ENCODE results near the gene GALNS. TPM values are rescaled to one million over a fixed set of nuclear protein-coding genes. Genes with fewer than 3 reads are reported as not detected.
A peak's percentile ranks its signal among the peaks of the same experiment; 100 is the strongest.
"Not testable (repeated sequence)": the region's sequence is repeated elsewhere in the genome, so short reads cannot be mapped to it uniquely, and the experiment has no call there.

Gene GALNS
- total and polyA plus RNA-seq, 4 donors = 6.8 to 20.6 (median 10.8) TPM

- H3K4me3 ChIP-seq (ENCODE audit: low read depth in 1 of 3, low read length in 3 of 3) = no peak overlapping the region
- H3K36me3 ChIP-seq (ENCODE audit: control insufficient read depth in 4 of 4, insufficient read depth in 3 of 4, low read depth in 1 of 4, low read length in 3 of 4) = no peaks in the 10 kb centered on the region
- H3K9ac ChIP-seq (ENCODE audit: low read depth in 1 of 2, low read length in 2 of 2) = no peak overlapping the region
- 55% methylated on average over 24 of the region's 24 CpGs for WGBS
- TF ChIP-seq NR2F2 (IDR thresholded peaks at IDR 0.05) = no peak
- TF ChIP-seq JUND (IDR thresholded peaks at IDR 0.05) = no peak
- TF ChIP-seq, protein P1, sequence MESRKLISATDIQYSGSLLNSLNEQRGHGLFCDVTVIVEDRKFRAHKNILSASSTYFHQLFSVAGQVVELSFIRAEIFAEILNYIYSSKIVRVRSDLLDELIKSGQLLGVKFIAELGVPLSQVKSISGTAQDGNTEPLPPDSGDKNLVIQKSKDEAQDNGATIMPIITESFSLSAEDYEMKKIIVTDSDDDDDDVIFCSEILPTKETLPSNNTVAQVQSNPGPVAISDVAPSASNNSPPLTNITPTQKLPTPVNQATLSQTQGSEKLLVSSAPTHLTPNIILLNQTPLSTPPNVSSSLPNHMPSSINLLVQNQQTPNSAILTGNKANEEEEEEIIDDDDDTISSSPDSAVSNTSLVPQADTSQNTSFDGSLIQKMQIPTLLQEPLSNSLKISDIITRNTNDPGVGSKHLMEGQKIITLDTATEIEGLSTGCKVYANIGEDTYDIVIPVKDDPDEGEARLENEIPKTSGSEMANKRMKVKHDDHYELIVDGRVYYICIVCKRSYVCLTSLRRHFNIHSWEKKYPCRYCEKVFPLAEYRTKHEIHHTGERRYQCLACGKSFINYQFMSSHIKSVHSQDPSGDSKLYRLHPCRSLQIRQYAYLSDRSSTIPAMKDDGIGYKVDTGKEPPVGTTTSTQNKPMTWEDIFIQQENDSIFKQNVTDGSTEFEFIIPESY (IDR thresholded peaks at IDR 0.05) = no peak
- TF ChIP-seq GABPA (IDR thresholded peaks at IDR 0.05 in 1 of 2, conservative IDR thresholded peaks at IDR 0.05 in 1 of 2) = no peak
- no peak for TF ChIP-seq TAF1 (conservative IDR thresholded peaks at IDR 0.05)
- TF ChIP-seq RXRA (IDR thresholded peaks at IDR 0.05) = no peak
- TF ChIP-seq SP1 (IDR thresholded peaks at IDR 0.05) = no peak
- TF ChIP-seq, protein P2, sequence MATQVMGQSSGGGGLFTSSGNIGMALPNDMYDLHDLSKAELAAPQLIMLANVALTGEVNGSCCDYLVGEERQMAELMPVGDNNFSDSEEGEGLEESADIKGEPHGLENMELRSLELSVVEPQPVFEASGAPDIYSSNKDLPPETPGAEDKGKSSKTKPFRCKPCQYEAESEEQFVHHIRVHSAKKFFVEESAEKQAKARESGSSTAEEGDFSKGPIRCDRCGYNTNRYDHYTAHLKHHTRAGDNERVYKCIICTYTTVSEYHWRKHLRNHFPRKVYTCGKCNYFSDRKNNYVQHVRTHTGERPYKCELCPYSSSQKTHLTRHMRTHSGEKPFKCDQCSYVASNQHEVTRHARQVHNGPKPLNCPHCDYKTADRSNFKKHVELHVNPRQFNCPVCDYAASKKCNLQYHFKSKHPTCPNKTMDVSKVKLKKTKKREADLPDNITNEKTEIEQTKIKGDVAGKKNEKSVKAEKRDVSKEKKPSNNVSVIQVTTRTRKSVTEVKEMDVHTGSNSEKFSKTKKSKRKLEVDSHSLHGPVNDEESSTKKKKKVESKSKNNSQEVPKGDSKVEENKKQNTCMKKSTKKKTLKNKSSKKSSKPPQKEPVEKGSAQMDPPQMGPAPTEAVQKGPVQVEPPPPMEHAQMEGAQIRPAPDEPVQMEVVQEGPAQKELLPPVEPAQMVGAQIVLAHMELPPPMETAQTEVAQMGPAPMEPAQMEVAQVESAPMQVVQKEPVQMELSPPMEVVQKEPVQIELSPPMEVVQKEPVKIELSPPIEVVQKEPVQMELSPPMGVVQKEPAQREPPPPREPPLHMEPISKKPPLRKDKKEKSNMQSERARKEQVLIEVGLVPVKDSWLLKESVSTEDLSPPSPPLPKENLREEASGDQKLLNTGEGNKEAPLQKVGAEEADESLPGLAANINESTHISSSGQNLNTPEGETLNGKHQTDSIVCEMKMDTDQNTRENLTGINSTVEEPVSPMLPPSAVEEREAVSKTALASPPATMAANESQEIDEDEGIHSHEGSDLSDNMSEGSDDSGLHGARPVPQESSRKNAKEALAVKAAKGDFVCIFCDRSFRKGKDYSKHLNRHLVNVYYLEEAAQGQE (IDR thresholded peaks at IDR 0.05) = no peak
- no peaks in the 10 kb centered on the region for H3K9me3 ChIP-seq (ENCODE audit: control insufficient read depth in 4 of 4, low read length in 3 of 4)
- H3K27me3 ChIP-seq (ENCODE audit: control insufficient read depth in 4 of 4, insufficient read depth in 4 of 4, low read length in 3 of 4) = no peaks in the 10 kb centered on the region
- no peak for DNase-seq (ENCODE audit: low spot score)
- H3K4me1 ChIP-seq (ENCODE audit: control insufficient read depth in 4 of 4, insufficient read depth in 4 of 4, low read length in 3 of 4) = peaks cover 5 to 19% (median 13%) of the 10 kb centered on the region in 4 donors
- H3K27ac ChIP-seq (ENCODE audit: low read depth in 1 of 2, low read length in 2 of 2) = peak overlapping the region in 1 of 2 donors; percentile 22
Measured at GRCh38 chr16:88790312-88791211, 66.2 kb downstream of the GALNS start.

DNA sequence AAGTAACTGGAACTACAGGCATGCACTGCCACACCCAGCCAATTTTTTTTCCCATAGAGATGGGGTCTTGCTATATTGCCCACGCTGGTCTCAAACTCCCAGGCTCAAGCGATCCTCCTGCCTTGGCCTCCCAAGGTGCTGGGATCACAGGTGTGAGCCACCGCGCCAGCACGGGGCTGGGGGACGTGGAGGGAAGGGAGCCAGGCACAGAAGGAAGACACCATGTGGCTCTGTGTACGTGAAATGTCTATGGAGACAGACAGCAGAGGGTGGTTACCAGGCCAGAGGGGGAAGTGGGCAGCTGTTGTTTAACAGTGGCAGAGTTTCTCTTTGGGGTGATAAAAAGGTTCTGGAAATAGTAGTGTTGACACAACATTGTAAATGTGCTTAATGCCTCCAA lies 67.2 kb downstream of the GALNS start:
- H3K4me1 ChIP-seq (ENCODE audit: control insufficient read depth in 4 of 4, insufficient read depth in 4 of 4, low read length in 3 of 4) = peaks cover 6 to 21% (median 14%) of the 10 kb centered on the region in 4 donors
- WGBS = 84% methylated on average over 7 of the region's 7 CpGs
- H3K27ac ChIP-seq (ENCODE audit: low read depth in 1 of 2, low read length in 2 of 2) = peak overlapping the region in 1 of 2 donors; percentile 20
- H3K9me3 ChIP-seq (ENCODE audit: control insufficient read depth in 4 of 4, low read length in 3 of 4) = no peaks in the 10 kb centered on the region
- DNase-seq (ENCODE audit: low spot score) = no peak
- no peak overlapping the region for H3K4me3 ChIP-seq (ENCODE audit: low read depth in 1 of 3, low read length in 3 of 3)
- no peaks in the 10 kb centered on the region for H3K36me3 ChIP-seq (ENCODE audit: control insufficient read depth in 4 of 4, insufficient read depth in 3 of 4, low read depth in 1 of 4, low read length in 3 of 4)
- no peaks in the 10 kb centered on the region for H3K27me3 ChIP-seq (ENCODE audit: control insufficient read depth in 4 of 4, insufficient read depth in 4 of 4, low read length in 3 of 4)
- H3K9ac ChIP-seq (ENCODE audit: low read depth in 1 of 2, low read length in 2 of 2) = no peak overlapping the region
- TF ChIP-seq NR2F2 (IDR thresholded peaks at IDR 0.05) = no peak
- TF ChIP-seq TAF1 (conservative IDR thresholded peaks at IDR 0.05) = no peak
- no peak for TF ChIP-seq JUND (IDR thresholded peaks at IDR 0.05)
- TF ChIP-seq, protein P3, sequence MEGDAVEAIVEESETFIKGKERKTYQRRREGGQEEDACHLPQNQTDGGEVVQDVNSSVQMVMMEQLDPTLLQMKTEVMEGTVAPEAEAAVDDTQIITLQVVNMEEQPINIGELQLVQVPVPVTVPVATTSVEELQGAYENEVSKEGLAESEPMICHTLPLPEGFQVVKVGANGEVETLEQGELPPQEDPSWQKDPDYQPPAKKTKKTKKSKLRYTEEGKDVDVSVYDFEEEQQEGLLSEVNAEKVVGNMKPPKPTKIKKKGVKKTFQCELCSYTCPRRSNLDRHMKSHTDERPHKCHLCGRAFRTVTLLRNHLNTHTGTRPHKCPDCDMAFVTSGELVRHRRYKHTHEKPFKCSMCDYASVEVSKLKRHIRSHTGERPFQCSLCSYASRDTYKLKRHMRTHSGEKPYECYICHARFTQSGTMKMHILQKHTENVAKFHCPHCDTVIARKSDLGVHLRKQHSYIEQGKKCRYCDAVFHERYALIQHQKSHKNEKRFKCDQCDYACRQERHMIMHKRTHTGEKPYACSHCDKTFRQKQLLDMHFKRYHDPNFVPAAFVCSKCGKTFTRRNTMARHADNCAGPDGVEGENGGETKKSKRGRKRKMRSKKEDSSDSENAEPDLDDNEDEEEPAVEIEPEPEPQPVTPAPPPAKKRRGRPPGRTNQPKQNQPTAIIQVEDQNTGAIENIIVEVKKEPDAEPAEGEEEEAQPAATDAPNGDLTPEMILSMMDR (IDR thresholded peaks at IDR 0.05; ENCODE audit: low read depth, low read length, missing input control) = no peak
- TF ChIP-seq FOXA2 (IDR thresholded peaks at IDR 0.05) = no peak
- TF ChIP-seq SP1 (IDR thresholded peaks at IDR 0.05) = no peak
- TF ChIP-seq, protein P4, sequence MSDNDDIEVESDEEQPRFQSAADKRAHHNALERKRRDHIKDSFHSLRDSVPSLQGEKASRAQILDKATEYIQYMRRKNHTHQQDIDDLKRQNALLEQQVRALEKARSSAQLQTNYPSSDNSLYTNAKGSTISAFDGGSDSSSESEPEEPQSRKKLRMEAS (IDR thresholded peaks at IDR 0.05) = no peak
- no peak for TF ChIP-seq FOXA1 (IDR thresholded peaks at IDR 0.05)
- TF ChIP-seq, protein P1 (IDR thresholded peaks at IDR 0.05) = no peak
- no peak for TF ChIP-seq HNF4G (IDR thresholded peaks at IDR 0.05)
- TF ChIP-seq RXRA (IDR thresholded peaks at IDR 0.05) = no peak

DNA sequence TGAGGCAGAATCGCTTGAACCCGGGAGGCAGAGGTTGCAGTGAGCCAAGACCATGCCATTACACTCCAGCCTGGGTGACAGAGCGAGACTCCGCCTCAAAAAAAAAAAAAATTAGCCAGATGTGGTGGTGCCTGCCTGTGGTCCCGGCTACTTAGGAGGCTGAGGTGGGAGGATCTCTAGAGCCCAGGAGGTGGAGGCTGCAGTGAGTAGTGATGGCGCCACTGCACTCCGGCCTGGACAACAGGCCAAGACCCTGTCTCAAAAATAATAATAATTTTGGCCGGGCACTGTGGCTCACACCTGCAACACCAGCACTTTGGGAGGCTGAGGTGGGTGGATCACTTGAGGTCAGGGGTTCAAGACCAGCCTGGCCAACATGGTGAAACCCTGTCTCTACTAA lies 68.0 kb downstream of the GALNS start:
- H3K27me3 ChIP-seq (ENCODE audit: control insufficient read depth in 4 of 4, insufficient read depth in 4 of 4, low read length in 3 of 4); H3K4me3 ChIP-seq (ENCODE audit: low read depth in 1 of 3, low read length in 3 of 3); H3K9ac ChIP-seq (ENCODE audit: low read depth in 1 of 2, low read length in 2 of 2); H3K36me3 ChIP-seq (ENCODE audit: control insufficient read depth in 4 of 4, insufficient read depth in 3 of 4, low read depth in 1 of 4, low read length in 3 of 4); H3K9me3 ChIP-seq (ENCODE audit: control insufficient read depth in 4 of 4, low read length in 3 of 4); H3K27ac ChIP-seq (ENCODE audit: low read depth in 1 of 2, low read length in 2 of 2); DNase-seq (ENCODE audit: low spot score): not testable (repeated sequence)
- peaks cover 6 to 23% (median 18%) of the 10 kb centered on the region in 4 donors for H3K4me1 ChIP-seq (ENCODE audit: control insufficient read depth in 4 of 4, insufficient read depth in 4 of 4, low read length in 3 of 4)
- WGBS = 98% methylated on average over 8 of the region's 8 CpGs
